HepG2 (cell line): ENCODE results near the gene FAT1.

Experiments used
- ATF7 ChIP-seq, 2 experiments: fragments of 450-650 bp in 1 of 2; sonication (generic) in 1 of 2; formaldehyde crosslinking in 1 of 2; IDR thresholded peaks; 2 replicates each; pipeline versions ENCODE4 v1.4.0 to v1.6.1; 2016 to 2020; ENCODE audit warnings: antibody characterized with exemption in 1 of 2, mild to moderate bottlenecking in 1 of 2, missing genetic modification reagents in 1 of 2
- CEBPB ChIP-seq: IDR thresholded peaks from 2 replicates; pipeline ENCODE4 v1.6.1; 2011; ENCODE audit warnings: low read depth, low read length, improper control_type of control experiment, borderline replicate concordance
- GPN1 ChIP-seq: sonication (generic); formaldehyde crosslinking; IDR thresholded peaks from 2 replicates; pipeline ENCODE4 v1.5.1; 2020; ENCODE audit warnings: missing genetic modification reagents, borderline replicate concordance
- ZFYVE20 ChIP-seq: sonication (generic); formaldehyde crosslinking; IDR thresholded peaks from 2 replicates; pipeline ENCODE4 v1.8.0; 2023; ENCODE audit warnings: low read depth, mild to moderate bottlenecking, moderate library complexity, missing genetic modification reagents, borderline replicate concordance
- ZNF605 ChIP-seq: sonication (generic); formaldehyde crosslinking; IDR thresholded peaks from 2 replicates; pipeline ENCODE4 v1.8.0; 2022; ENCODE audit warnings: mild to moderate bottlenecking, missing genetic modification reagents
- ZNF770 ChIP-seq: sonication (generic); formaldehyde crosslinking; IDR thresholded peaks from 2 replicates; pipeline ENCODE4 v1.5.0; 2020; ENCODE audit warnings: mild to moderate bottlenecking, missing genetic modification reagents
- ZSCAN31 ChIP-seq: sonication (generic); formaldehyde crosslinking; IDR thresholded peaks from 2 replicates; pipeline ENCODE4 v1.5.0; 2020; ENCODE audit warnings: low read depth, mild to moderate bottlenecking, missing genetic modification reagents
- ZXDC ChIP-seq: sonication (generic); formaldehyde crosslinking; IDR thresholded peaks from 2 replicates; pipeline ENCODE4 v1.5.0; 2020; ENCODE audit warnings: mild to moderate bottlenecking, missing genetic modification reagents

DNA sequence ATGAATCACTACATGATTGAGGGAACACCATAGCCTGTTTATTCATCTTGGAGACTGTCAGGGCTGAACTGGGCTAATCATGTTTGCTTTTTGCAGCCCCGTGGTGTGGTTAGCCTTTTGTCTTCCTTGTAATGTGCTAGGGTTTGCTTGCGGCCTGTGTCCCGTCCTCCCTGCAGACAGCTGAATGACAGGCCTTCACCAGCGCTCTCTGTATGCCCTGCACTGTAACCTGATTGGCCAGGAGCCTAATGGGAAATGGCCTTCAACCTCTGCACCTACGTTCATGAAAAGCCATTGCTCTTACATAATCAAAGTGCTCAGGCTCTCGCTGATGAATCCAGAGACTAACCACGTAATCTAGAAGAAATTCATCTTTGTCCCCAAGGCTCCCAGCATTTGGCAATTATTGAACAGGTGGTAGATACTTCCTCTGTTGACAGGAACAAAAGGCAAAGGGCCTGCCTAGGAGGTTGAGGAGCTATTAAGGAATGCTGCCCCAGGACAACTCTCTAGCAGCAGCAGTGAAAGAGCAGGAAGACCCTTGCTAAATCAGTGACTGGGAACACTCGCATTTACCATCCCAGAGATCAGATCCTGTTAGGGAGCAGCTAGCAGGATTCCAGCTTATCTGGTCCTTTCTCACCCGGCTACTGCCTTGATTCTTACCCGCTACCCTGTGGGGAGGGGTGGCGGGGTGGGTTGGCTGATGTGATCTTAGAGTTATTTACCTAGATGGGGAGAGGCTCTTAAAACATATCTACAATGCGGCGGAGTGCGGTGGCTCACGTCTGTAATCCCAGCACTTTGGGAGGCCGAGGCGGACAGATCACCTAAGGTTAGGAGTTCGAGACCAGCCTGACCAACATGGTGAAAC, 42.3 kb upstream of the FAT1 start:
- TF ChIP-seq ZNF770 (0 out of 2 replicates have a peak, but pooled peaks have one; percentile 11), ZFYVE20 (no peak), GPN1 (CRISPR knock-in tag) (no peak), CEBPB (peak; percentile 62; the same call in 1 of the 2 replicates), ATF7 (IDR thresholded peaks at IDR 0.05) (no peak), ATF7 (CRISPR knock-in tag; IDR thresholded peaks at IDR 0.05) (peak; percentile 66; the same call in 1 of the 2 replicates), ZSCAN31 (CRISPR knock-in tag) (peak; percentile 34; the same call in 1 of the 2 replicates), ZXDC (no peak), ZNF605 (CRISPR knock-in tag) (peak; percentile 57; the same call in 1 of the 2 replicates)
